Mesenchymal stem cell (in vitro differentiated cells and primary cell): ENCODE data around the gene KDM4C.

Source experiments
- DNase-seq: peaks from one replicate; pipeline ENCODE4 v3.0.0-alpha.2; 2013
- H2AFZ ChIP-seq: one replicate; pipeline ENCODE4 v1.6.1; 2013; ENCODE audit warnings: low read depth, mild to moderate bottlenecking, control low read depth, inconsistent platforms, low read length, moderate library complexity
- H2AK5ac ChIP-seq: 2 replicates; pipeline ENCODE4 v1.6.1; 2013; ENCODE audit warnings: low read length, moderate library complexity, mild to moderate bottlenecking, inconsistent platforms; ENCODE audit not compliant: severe bottlenecking
- H2BK120ac ChIP-seq: one replicate; pipeline ENCODE4 v1.6.1; 2013; ENCODE audit warnings: low read depth, mild to moderate bottlenecking, inconsistent platforms, low read length, moderate library complexity
- H2BK12ac ChIP-seq, 2 experiments: one replicate each; pipeline ENCODE4 v1.6.1; 2013; ENCODE audit warnings: inconsistent platforms in 2 of 2, low read length in 2 of 2, mild to moderate bottlenecking in 2 of 2, moderate library complexity in 2 of 2, control low read depth in 1 of 2
- H2BK15ac ChIP-seq: one replicate; pipeline ENCODE4 v1.6.1; 2013; ENCODE audit warnings: mild to moderate bottlenecking, low read depth, inconsistent platforms; ENCODE audit not compliant: poor library complexity, severe bottlenecking
- H2BK5ac ChIP-seq: 2 replicates; pipeline ENCODE4 v1.6.1; 2013; ENCODE audit warnings: low read depth, mild to moderate bottlenecking, low read length, control low read depth, inconsistent platforms; ENCODE audit not compliant: poor library complexity, severe bottlenecking
- H3K14ac ChIP-seq, 2 experiments: one replicate each; pipeline ENCODE4 v1.6.1; 2013; ENCODE audit warnings: inconsistent platforms in 2 of 2, low read length in 2 of 2, control low read depth in 1 of 2, mild to moderate bottlenecking in 1 of 2, moderate library complexity in 1 of 2
- H3K18ac ChIP-seq, 2 experiments: one replicate each; pipeline ENCODE4 v1.6.1; 2013; ENCODE audit warnings: inconsistent platforms in 2 of 2, low read length in 2 of 2, control low read depth in 1 of 2, low read depth in 1 of 2, mild to moderate bottlenecking in 1 of 2
- H3K23ac ChIP-seq, 2 experiments: one replicate each; pipeline ENCODE4 v1.6.1; 2013; ENCODE audit warnings: inconsistent platforms in 2 of 2, low read length in 2 of 2, mild to moderate bottlenecking in 2 of 2, moderate library complexity in 2 of 2, control low read depth in 1 of 2
- H3K27ac ChIP-seq: 2 replicates; pipeline ENCODE4 v1.5.1; 2013; ENCODE audit warnings: mild to moderate bottlenecking, moderate library complexity, low read length, control low read depth, inconsistent platforms; ENCODE audit not compliant: poor library complexity, severe bottlenecking
- H3K27me3 ChIP-seq, 2 experiments: 2 replicates each; pipeline versions ENCODE4 v1.6.1 to v1.7.0; 2013; ENCODE audit warnings: low read length in 2 of 2, mild to moderate bottlenecking in 2 of 2, moderate library complexity in 2 of 2, control low read depth in 1 of 2, inconsistent platforms in 1 of 2; ENCODE audit not compliant: control insufficient read depth in 1 of 2, insufficient read depth in 1 of 2
- H3K36me3 ChIP-seq, 2 experiments: 2 replicates each; pipeline versions ENCODE4 v1.6.1 to v1.7.0; 2013; ENCODE audit warnings: low read length in 2 of 2, control low read depth in 1 of 2, inconsistent platforms in 1 of 2, low read depth in 1 of 2, mild to moderate bottlenecking in 1 of 2; ENCODE audit not compliant: insufficient read depth in 2 of 2, control insufficient read depth in 1 of 2
- H3K4ac ChIP-seq, 2 experiments: one replicate each; pipeline ENCODE4 v1.6.1; 2013; ENCODE audit warnings: inconsistent platforms in 2 of 2, low read length in 2 of 2, mild to moderate bottlenecking in 2 of 2, moderate library complexity in 2 of 2, control low read depth in 1 of 2, low read depth in 1 of 2
- H3K4me1 ChIP-seq: 2 replicates; pipeline ENCODE4 v1.6.1; 2013; ENCODE audit warnings: low read depth, low read length, control low read depth; ENCODE audit not compliant: control insufficient read depth, insufficient read depth
- H3K4me2 ChIP-seq: 2 replicates; pipeline ENCODE4 v1.6.1; 2013; ENCODE audit warnings: low read length, mild to moderate bottlenecking, inconsistent platforms; ENCODE audit not compliant: poor library complexity, severe bottlenecking
- H3K4me3 ChIP-seq, 2 experiments: 2 replicates each; pipeline versions ENCODE4 v1.5.1 to v1.7.0; 2013; ENCODE audit warnings: low read length in 2 of 2, mild to moderate bottlenecking in 2 of 2, control low read depth in 1 of 2, low read depth in 1 of 2; ENCODE audit not compliant: insufficient read depth in 1 of 2
- H3K79me1 ChIP-seq: replicated peaks from 2 replicates; pipeline ENCODE4 v1.6.1; 2013; ENCODE audit warnings: mild to moderate bottlenecking, control low read depth, low read length, inconsistent platforms; ENCODE audit not compliant: poor library complexity, severe bottlenecking
- H3K9ac ChIP-seq: 2 replicates; pipeline ENCODE4 v1.7.0; 2013; ENCODE audit warnings: mild to moderate bottlenecking, low read length, moderate library complexity
- H3K9me3 ChIP-seq: 2 replicates; pipeline ENCODE4 v1.7.0; 2013; ENCODE audit warnings: mild to moderate bottlenecking, low read length; ENCODE audit not compliant: control insufficient read depth
- H4K8ac ChIP-seq: one replicate; pipeline ENCODE4 v1.6.1; 2013; ENCODE audit warnings: inconsistent platforms, mild to moderate bottlenecking, low read length, moderate library complexity
- H4K91ac ChIP-seq: one replicate; pipeline ENCODE4 v1.6.1; 2013; ENCODE audit warnings: mild to moderate bottlenecking, low read length, inconsistent platforms
- WGBS: methylation state at CpG from one replicate; pipeline ENCODE4 v1.1.7; 2013; ENCODE audit warnings: mixed read lengths; 5-methylcytosine and 5-hydroxymethylcytosine counted together

Gene KDM4C

DNA sequence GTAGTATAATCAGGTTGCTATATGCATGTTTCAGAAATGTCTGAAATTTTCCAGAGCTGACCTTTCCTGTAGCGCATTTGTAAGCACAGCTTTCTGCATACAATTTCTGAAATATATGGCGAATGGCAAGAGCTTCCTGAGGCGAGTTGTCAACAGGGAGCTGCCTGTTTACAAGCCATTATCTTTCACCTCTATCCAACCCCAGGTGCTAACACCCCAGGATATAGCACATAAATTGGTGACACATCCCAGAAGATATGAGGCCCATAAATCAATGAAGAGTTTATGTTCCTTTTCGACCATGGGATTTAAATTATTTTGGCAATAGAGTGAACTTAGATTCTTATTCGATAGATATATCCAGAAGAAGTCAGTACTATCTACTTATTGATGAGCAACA, 379.8 kb downstream of the KDM4C start:
- H2BK120ac ChIP-seq = no peak overlapping the region
- no peak overlapping the region for H2BK12ac ChIP-seq
- H3K4ac ChIP-seq = no peak overlapping the region
- no peak overlapping the region for H3K18ac ChIP-seq
- 97% methylated on average over 3 of the region's 5 CpGs for WGBS
- H3K4me2 ChIP-seq = no peak overlapping the region
- H3K27me3 ChIP-seq = no peaks in the 10 kb centered on the region
- no peak overlapping the region for H2BK15ac ChIP-seq
- H3K36me3 ChIP-seq = peaks cover 2 to 25% of the 10 kb centered on the region in 2 experiments
- no peak overlapping the region for H3K23ac ChIP-seq
- no peak overlapping the region for H3K4me3 ChIP-seq
- no peak overlapping the region for H3K14ac ChIP-seq
- H3K9me3 ChIP-seq = no peaks in the 10 kb centered on the region
- H3K27ac ChIP-seq = no peak overlapping the region
- H3K4me1 ChIP-seq = no peaks in the 10 kb centered on the region
- H2AFZ ChIP-seq = no peak overlapping the region
- no peak for DNase-seq
- H4K91ac ChIP-seq = no peak overlapping the region
- no peak overlapping the region for H4K8ac ChIP-seq
- H3K79me1 ChIP-seq = no peaks in the 10 kb centered on the region
- no peak overlapping the region for H3K9ac ChIP-seq
- H2BK5ac ChIP-seq = no peak overlapping the region
- no peak overlapping the region for H2AK5ac ChIP-seq

DNA sequence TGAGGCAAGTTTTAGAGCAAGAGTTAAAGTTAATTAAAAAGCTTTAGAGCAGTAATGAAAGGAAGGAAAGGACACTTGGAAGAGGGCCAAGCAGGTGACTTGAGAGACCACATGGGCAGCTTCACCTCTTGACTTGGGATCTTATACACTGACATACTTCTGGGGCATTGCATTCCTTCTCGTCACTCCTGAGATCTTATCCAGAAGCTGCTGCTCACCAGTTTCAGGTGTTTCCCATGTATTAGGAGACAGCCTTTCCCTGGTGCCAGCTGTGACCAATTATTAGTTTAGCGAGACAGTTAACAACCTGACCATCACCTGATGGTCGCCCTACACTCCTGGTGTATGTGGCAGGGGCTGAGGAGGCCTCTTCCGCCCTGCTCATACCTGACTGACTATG, 382.1 kb downstream of the KDM4C start:
- Histone ChIP-seq H3K4me2 (no peak overlapping the region), H4K8ac (no peak overlapping the region), H3K9ac (no peak overlapping the region), H3K4ac (no peak overlapping the region), H3K79me1 (no peaks in the 10 kb centered on the region), H3K9me3 (no peaks in the 10 kb centered on the region), H2BK15ac (no peak overlapping the region), H3K4me1 (no peaks in the 10 kb centered on the region), H4K91ac (no peak overlapping the region), H3K27me3 (no peaks in the 10 kb centered on the region), H2AK5ac (no peak overlapping the region), H2BK12ac (no peak overlapping the region), H3K18ac (no peak overlapping the region), H2AFZ (no peak overlapping the region), H3K36me3 (peaks cover 2 to 18% of the 10 kb centered on the region in 2 experiments), H3K27ac (no peak overlapping the region), H2BK5ac (no peak overlapping the region), H3K23ac (no peak overlapping the region), H3K14ac (no peak overlapping the region), H2BK120ac (no peak overlapping the region), H3K4me3 (no peak overlapping the region)
- 95% methylated on average over 4 of the region's 4 CpGs for WGBS
- DNase-seq = no peak

DNA sequence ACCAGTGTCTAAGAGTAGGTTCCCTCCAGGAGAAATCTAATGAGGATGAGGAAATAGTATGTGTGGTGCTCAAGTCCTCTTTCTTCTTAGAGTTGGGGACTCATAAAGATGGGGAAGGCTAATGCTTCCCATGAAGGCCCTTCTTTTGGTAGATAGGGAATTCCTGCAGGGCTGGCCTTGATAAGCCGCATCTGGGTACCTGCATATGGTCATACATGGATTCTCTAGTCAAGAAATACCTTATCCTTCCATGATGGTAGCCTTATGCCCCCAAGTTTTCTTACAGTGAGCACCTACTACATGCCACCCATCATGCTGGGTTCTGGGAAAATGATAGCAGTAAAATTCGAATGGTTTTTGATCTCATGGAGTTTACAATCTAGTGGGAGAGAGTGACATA, 382.6 kb downstream of the KDM4C start:
- H3K27me3 ChIP-seq = no peaks in the 10 kb centered on the region
- H3K4ac ChIP-seq = no peak overlapping the region
- no peak overlapping the region for H3K4me3 ChIP-seq
- H2BK12ac ChIP-seq = no peak overlapping the region
- H3K14ac ChIP-seq = no peak overlapping the region
- WGBS = 92% methylated on average over 2 of the region's 2 CpGs
- H2BK5ac ChIP-seq = no peak overlapping the region
- no peaks in the 10 kb centered on the region for H3K79me1 ChIP-seq
- no peak overlapping the region for H3K23ac ChIP-seq
- no peak for DNase-seq
- peaks cover 2 to 13% of the 10 kb centered on the region in 2 experiments for H3K36me3 ChIP-seq
- H2BK15ac ChIP-seq = no peak overlapping the region
- H4K8ac ChIP-seq = no peak overlapping the region
- no peaks in the 10 kb centered on the region for H3K4me1 ChIP-seq
- H3K9me3 ChIP-seq = no peaks in the 10 kb centered on the region
- no peak overlapping the region for H2AFZ ChIP-seq
- no peak overlapping the region for H2BK120ac ChIP-seq
- H4K91ac ChIP-seq = no peak overlapping the region
- H3K27ac ChIP-seq = no peak overlapping the region
- no peak overlapping the region for H2AK5ac ChIP-seq
- no peak overlapping the region for H3K4me2 ChIP-seq
- H3K18ac ChIP-seq = no peak overlapping the region
- H3K9ac ChIP-seq = no peak overlapping the region

DNA sequence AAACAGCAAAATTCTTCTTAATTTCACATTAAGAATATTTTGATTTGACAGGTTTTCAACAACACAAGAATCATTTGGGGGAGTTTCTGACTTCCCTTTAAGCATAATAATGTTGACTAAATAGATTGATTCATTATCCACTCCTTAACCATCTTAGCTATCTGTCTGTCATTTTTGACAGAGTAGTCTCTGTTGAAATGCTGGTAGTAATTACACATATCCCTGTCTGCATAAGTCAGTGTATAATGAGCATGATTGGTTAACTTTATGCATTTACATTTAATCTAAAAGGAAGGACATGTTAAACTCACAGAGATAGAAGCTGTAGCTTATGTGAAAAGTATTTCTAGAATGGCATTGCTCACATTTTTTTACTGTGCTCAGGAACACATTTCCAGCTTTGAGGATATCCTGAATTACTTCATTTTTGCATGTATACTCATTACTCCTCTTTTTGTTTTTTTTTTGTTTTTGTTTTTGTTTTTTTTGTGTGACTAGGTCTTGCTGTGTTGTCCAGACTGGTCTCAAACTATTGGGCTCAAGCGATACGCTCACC, 385.9 kb downstream of the KDM4C start:
- Histone ChIP-seq H3K4me2 (no peak overlapping the region), H4K8ac (no peak overlapping the region), H3K27me3 (no peaks in the 10 kb centered on the region), H3K14ac (no peak overlapping the region), H3K27ac (no peak overlapping the region), H2BK12ac (no peak overlapping the region), H4K91ac (no peak overlapping the region), H3K9ac (no peak overlapping the region), H3K9me3 (no peaks in the 10 kb centered on the region), H2BK120ac (no peak overlapping the region), H2BK15ac (no peak overlapping the region), H3K23ac (no peak overlapping the region), H3K36me3 (peaks cover 7 to 13% of the 10 kb centered on the region in 2 experiments), H3K4me1 (peaks cover 5% of the 10 kb centered on the region), H2BK5ac (no peak overlapping the region), H3K18ac (no peak overlapping the region), H2AK5ac (no peak overlapping the region), H3K4ac (no peak overlapping the region), H2AFZ (no peak overlapping the region), H3K79me1 (no peaks in the 10 kb centered on the region), H3K4me3 (no peak overlapping the region)
- WGBS = 100% methylated on average over 2 of the region's 2 CpGs
- no peak for DNase-seq
